Midbrain (tissue), 1 donor: Measurements from ENCODE around the gene CNOT6L.
"Not testable (repeated sequence)": the region's sequence is repeated elsewhere in the genome, so short reads cannot be mapped to it uniquely, and the experiment has no call there.

ENCODE experiments used
- DNase-seq: peaks from one replicate; lab custom pipeline; 2025; lab: John Stamatoyannopoulos, UW

Gene CNOT6L

GRCh38 chr4:77782102-77782835 is 36.9 kb downstream of the CNOT6L start:
- no peak for DNase-seq

- DNase-seq, result not testable (repeated sequence)
These were observed 38.4 kb downstream of the CNOT6L start for GRCh38 chr4:77780762-77781161.

DNA sequence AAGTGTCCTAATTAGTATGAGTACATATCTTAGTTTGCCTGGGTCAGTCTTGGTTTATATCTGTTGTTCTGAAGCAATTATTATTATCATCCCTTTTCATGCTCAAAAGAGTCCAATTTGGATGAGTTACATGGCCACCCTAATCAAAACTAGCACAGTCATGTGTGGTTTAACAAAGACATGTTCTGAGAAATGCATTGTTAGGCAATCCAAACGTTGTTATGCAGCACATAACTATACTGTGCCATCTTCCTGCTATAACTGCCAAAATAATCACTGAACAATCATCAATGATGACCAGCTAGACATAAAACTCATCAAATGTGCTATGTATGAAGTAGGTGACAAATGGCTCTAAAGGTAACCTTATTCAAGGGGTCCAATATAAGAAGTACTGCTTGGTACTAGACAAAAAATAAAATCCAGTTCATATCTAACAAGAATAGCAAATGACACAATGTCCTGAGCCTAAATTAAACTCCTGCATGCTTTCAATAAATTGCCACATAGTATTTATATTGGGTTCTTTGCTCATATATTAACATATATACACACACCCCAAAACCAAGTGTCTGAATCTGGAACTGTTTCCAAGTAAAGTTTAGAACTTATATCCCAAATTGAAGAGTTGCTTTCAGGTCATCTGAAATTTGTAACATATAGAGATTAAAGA is 41.9 kb downstream of the CNOT6L start:
- DNase-seq, result no peak

DNA sequence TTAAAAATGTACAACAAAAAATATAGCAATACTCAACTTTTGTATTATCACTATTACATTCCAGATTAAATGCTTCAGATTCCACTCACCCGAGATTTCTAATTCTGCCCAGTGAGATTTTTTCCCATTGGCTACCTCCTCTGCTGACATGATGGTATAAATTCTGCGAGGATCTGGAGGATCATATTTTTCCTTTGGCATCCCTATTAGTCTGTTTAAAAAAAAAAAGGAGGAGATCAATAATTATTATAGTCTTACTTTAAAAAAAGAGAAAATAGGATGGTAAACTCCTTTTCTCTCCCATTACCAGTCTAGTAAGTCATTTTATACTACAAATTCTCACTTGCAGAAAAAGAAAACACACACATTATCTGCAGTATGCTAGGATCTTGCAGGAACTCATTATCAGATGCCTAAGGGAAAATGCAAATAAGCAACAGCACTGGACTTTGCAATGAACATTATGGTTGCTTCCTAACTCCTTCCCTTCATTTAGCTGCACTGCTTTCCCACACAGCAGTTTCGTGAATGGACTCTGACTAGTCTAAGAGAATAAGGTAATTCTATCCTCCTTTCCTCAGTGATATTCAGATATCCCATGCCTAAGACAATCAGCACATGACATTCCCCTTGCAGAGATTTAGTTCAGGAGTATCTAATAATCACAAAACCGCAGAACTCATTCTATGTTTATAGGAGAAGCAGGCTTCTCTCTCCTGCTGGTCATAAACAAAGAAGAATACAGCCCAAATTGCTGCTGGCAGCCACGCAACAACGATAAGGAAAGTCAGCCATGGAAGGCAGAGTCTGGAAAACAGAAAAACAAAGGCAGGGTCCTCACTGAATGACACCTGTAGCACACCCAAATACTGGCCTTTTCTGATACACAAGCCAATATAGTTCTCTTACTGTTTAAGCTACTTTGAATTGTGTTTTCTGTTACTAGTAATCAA is 42.7 kb downstream of the CNOT6L start:
- DNase-seq, result no peak

- DNase-seq, result no peak
These were observed 46.1 kb downstream of the CNOT6L start for GRCh38 chr4:77773101-77773500.

- no peak for DNase-seq
These were observed 47.6 kb downstream of the CNOT6L start for GRCh38 chr4:77771566-77771965.

GRCh38 chr4:77765720-77766119 is 53.4 kb downstream of the CNOT6L start:
- DNase-seq, result no peak

GRCh38 chr4:77762531-77762930 is 56.6 kb downstream of the CNOT6L start:
- no peak for DNase-seq

DNA sequence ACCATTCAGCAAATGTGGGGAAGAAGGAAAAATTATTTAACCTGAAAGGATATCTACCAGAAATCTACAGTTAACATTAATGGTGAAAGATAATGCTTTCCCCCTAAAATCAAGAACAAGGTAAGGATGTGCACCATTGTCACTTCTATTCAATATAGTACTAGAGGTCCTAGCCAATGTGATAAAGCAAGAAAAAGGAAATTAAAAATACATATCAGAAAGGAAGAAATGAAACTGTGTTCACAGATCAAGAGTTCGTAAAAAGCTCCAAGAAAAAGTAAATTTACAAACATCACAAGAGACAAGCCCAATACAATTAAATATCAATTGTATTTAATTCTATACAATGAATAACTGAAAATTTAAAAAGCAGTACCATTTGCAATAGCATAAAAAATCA is 57.6 kb downstream of the CNOT6L start:
- no peak for DNase-seq

- no peak for DNase-seq
These were observed 60.4 kb downstream of the CNOT6L start for GRCh38 chr4:77758804-77759203.

DNA sequence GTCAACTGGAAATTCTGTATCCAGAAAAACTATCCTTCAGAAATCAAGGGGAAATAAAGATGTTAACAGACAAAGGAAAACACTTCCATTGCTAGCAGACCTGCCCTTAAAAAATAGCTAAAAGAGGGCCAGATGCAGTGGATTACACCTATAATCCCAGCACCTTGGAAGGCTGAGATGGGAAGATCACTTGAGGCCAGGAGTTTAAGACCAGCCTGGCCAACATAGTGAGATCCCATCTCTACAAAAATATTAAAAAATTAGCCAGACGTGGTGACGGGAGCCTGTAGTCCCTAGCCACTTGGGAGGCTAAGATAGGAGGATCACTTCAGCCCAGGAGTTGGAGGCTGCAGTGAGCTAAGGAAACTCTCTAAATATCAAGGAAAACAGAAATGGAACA is 67.4 kb downstream of the CNOT6L start:
- DNase-seq, result no peak

DNA sequence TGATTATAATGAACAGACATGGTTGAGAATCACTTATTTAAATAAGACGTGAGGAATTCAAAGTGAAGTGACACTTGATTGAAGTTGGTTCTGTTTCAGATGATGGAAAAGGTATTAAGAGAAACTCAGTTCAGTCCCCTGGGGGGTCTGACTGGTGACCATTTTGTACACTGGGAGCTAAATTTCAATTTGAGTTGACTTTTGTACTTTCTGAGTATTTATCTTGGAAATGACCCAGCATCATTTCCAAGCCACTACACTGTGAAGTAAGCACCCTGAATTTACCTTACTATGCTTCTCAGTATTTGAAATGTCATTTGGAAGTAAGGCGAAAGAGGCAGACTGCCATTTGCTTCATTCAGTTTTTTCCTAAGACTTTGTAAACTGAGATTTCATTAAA is 73.4 kb downstream of the CNOT6L start:
- DNase-seq, result no peak

- no peak for DNase-seq
These were observed 77.1 kb downstream of the CNOT6L start for GRCh38 chr4:77742054-77742453.

DNA sequence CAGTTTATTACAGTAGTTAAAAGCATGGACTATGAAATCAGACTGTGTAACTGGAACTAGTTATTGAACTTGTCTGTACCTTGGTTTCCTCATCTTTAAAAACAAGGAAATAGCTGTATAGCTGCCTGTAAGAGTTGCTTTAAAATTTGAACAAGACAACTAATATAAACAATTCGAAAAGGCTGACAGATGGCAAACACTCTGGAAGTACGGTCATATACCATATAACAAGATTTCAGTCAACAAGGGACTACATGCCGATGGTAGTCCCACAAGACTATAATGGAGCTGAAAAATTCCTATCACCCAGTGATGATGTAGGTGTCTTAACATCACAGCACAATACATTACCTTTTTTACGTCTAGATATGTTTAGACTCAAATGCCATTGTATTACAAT is 78.7 kb downstream of the CNOT6L start:
- no peak for DNase-seq

- DNase-seq, result no peak
These were observed 84.2 kb downstream of the CNOT6L start for GRCh38 chr4:77734928-77735327.

DNA sequence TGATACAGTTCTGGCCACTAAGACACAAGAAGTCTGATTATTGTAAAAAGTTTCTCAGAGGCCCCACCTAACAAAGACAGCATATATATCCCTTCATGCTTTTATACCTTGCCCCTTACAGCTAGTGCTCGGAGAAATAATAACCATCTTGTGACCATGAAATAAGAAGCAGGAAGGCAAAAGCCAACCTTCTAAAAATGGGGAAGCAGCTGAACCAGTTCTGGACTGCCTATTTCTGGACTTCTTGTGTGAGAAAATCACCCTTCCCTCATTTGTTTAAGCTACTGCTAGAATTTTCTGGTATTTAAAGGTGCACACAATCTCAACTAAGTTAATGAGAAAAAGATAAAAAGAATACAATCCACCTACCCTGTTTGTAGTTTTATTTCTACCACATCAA is 87.5 kb downstream of the CNOT6L start:
- DNase-seq, result no peak

DNA sequence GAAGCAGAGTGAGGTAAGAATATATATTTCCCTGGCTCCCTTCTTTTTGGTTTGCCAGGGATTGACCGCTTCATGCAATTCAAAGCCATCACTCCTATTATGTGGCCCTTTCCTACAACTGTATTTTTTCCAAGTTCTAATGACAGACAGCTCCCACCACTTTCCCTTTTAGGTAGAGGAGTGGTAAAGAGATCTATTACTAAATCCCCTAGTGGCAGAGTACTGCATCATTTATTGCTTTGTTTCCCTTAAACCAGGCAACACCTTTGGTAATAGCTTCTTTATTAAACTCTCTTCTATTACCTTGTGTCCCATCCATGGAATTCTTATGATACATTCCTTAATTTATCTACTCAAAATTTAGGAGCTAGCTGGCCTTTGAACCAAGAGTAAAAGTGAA is 90.7 kb downstream of the CNOT6L start:
- DNase-seq, result no peak

DNA sequence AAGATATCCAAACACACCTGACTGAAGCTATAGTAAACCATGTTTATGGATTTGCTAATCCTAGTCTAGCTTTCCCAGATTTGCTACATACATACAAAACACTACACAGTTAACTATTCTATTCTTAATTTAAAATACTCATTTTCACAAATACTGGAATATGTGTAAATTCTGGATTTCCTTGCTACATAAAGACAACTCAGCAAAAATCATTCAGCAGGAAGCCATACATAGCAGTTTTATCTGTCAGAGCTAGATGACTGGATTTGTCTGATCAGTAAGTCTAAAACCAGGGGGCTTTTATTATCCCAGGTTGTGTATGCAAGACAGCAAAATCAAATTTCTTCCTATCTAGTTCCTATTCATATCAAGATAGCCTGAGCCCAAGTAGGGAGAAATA is 98.1 kb downstream of the CNOT6L start:
- DNase-seq, result no peak

DNA sequence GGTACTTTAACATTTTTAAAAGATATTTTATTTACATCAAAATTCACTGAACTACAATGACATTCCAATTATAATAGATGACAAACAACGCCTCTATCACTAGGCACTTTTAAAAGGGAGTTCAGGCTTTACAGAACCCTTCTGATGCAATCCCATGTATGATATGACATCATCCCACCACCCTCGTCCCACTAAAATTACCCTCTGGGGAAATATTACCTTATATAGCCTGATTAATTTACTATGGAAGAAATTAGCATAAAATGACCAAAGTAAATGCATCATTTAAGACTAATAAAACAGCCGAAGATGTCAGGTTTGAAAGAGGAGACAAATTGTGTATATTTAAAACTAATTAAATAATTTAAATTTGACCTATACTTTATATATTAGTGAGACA is 100.7 kb downstream of the CNOT6L start:
- not testable (repeated sequence) for DNase-seq

GRCh38 chr4:77715414-77716290 is 103.5 kb downstream of the CNOT6L start:
- DNase-seq, result no peak

- no peak for DNase-seq
These were observed 104.7 kb downstream of the CNOT6L start for GRCh38 chr4:77714514-77714913.

DNA sequence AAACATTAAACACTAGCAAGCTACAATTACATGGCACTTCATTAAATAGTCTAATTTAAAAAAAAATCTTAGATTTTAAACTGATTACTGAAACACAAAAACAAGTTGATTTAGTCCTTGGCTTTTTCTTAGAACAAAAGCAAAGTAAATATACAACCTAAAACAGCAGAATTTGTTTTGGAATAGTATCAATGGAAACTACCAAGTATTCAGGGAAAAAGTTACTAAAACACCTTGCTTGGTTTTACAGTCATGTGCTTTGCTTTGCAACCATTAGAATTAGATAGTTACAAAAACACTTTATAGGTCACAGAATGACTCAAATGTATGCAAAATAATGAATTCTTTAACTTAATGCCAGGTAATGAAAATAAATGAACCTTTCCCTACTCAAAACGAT is 105.3 kb downstream of the CNOT6L start:
- no peak for DNase-seq
